MM.1S (cell line): ENCODE data around the gene ABCC1.

Source experiments
- DNase-seq: peaks from one replicate; pipeline ENCODE4 v3.0.0-alpha.2; 2015
- H2AFZ ChIP-seq: fragments of 300-600 bp; sonication (generic); 2 replicates; pipeline ENCODE4 v1.6.0; 2016; ENCODE audit warnings: antibody characterized with exemption, low read length
- H3F3A ChIP-seq: fragments of 300-600 bp; sonication (generic); 2 replicates; pipeline ENCODE4 v1.6.1; 2016; ENCODE audit warnings: mild to moderate bottlenecking, antibody characterized with exemption, low read length, moderate library complexity, mixed read lengths; ENCODE audit not compliant: insufficient read depth
- H3K27ac ChIP-seq: fragments of 300-600 bp; sonication (generic); 2 replicates; pipeline ENCODE4 v1.5.1; 2016; ENCODE audit warnings: mild to moderate bottlenecking, low read length
- H3K27me3 ChIP-seq: fragments of 300-600 bp; sonication (generic); replicated peaks from 2 replicates; pipeline ENCODE4 v1.6.0; 2016; ENCODE audit warnings: low read length; ENCODE audit not compliant: insufficient read depth
- H3K36me3 ChIP-seq: fragments of 300-600 bp; sonication (generic); replicated peaks from 2 replicates; pipeline ENCODE4 v1.6.1; 2016; ENCODE audit warnings: mild to moderate bottlenecking, low read length, mixed read lengths; ENCODE audit not compliant: insufficient read depth
- H3K4me1 ChIP-seq: fragments of 300-600 bp; sonication (generic); 2 replicates; pipeline ENCODE4 v1.6.1; 2016; ENCODE audit warnings: low read length, mixed read lengths
- H3K4me2 ChIP-seq: fragments of 300-600 bp; sonication (generic); 2 replicates; pipeline ENCODE4 v1.6.0; 2016; ENCODE audit warnings: low read depth, low read length
- H3K4me3 ChIP-seq: fragments of 300-600 bp; sonication (generic); 2 replicates; pipeline ENCODE4 v1.5.1; 2016; ENCODE audit warnings: low read length, mixed read lengths
- H3K79me2 ChIP-seq: fragments of 300-600 bp; sonication (generic); 2 replicates; pipeline ENCODE4 v1.6.1; 2016; ENCODE audit warnings: mixed run types, low read length, mixed read lengths
- H3K9ac ChIP-seq: fragments of 300-600 bp; sonication (generic); 2 replicates; pipeline ENCODE4 v1.6.1; 2016; ENCODE audit warnings: low read length, mixed read lengths
- H3K9me2 ChIP-seq: fragments of 300-600 bp; sonication (generic); replicated peaks from 2 replicates; pipeline ENCODE4 v1.6.1; 2016; ENCODE audit warnings: mild to moderate bottlenecking, low read length, mixed read lengths; ENCODE audit not compliant: insufficient read depth
- H3K9me3 ChIP-seq: fragments of 300-600 bp; sonication (generic); replicated peaks from 2 replicates; pipeline ENCODE4 v1.6.1; 2016; ENCODE audit warnings: mild to moderate bottlenecking, low read length, mixed read lengths; ENCODE audit not compliant: insufficient read depth
- H4K20me1 ChIP-seq: fragments of 300-600 bp; sonication (generic); 2 replicates; pipeline ENCODE4 v1.6.1; 2016; ENCODE audit warnings: mild to moderate bottlenecking, low read length, moderate library complexity, mixed read lengths; ENCODE audit not compliant: insufficient read depth
- EZH2 ChIP-seq: fragments of 300-600 bp; sonication (generic); optimal IDR thresholded peaks from 2 replicates; pipeline ENCODE3; 2017; ENCODE audit warnings: low read depth, mild to moderate bottlenecking, antibody characterized with exemption, low read length, mixed read lengths
- EZH2phosphoT487 ChIP-seq: fragments of 300-600 bp; sonication (generic); IDR thresholded peaks from 2 replicates; pipeline ENCODE4 v1.6.1; 2018; ENCODE audit warnings: antibody characterized with exemption, low read length
- TF ChIP-seq, protein P1 (sequence below): fragments of 300-600 bp; sonication (generic); IDR thresholded peaks from 2 replicates; pipeline ENCODE4 v1.5.1; 2016; ENCODE audit warnings: antibody characterized with exemption, low read length, mixed read lengths

The ABCC1 gene

DNA sequence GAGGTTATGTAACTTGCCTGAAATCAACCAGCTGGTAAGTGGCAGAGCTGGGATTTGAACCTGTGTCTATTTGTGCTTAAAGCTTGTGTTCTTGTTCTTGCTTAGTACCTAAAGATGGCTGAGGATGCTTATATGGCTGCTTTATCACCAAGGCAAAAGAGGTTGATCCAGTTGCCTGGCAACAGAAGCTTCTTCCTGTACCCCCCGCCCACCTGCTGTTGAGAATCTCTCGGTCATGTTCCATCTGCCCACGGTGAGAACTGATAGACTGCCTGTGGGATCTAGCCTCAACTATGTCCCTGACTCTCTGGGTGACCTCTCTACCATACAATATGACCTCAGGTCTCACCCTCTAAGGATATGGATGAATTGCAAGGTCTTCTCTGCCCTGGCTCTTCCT lies 213.2 kb downstream of the ABCC1 start:
- Histone ChIP-seq H3K4me1 (no peaks in the 10 kb centered on the region), H3K27me3 (no peaks in the 10 kb centered on the region), H3K9me2 (no peaks in the 10 kb centered on the region), H3K36me3 (no peaks in the 10 kb centered on the region), H3K9ac (no peak overlapping the region), H3K4me3 (no peak overlapping the region), H3F3A (no peaks in the 10 kb centered on the region), H4K20me1 (no peaks in the 10 kb centered on the region), H2AFZ (no peak overlapping the region), H3K27ac (no peak overlapping the region), H3K79me2 (no peaks in the 10 kb centered on the region), H3K9me3 (no peaks in the 10 kb centered on the region), H3K4me2 (no peak overlapping the region)
- DNase-seq = no peak
- TF ChIP-seq EZH2phosphoT487 (no peak), EZH2 (no peak)
- TF ChIP-seq, protein P1, sequence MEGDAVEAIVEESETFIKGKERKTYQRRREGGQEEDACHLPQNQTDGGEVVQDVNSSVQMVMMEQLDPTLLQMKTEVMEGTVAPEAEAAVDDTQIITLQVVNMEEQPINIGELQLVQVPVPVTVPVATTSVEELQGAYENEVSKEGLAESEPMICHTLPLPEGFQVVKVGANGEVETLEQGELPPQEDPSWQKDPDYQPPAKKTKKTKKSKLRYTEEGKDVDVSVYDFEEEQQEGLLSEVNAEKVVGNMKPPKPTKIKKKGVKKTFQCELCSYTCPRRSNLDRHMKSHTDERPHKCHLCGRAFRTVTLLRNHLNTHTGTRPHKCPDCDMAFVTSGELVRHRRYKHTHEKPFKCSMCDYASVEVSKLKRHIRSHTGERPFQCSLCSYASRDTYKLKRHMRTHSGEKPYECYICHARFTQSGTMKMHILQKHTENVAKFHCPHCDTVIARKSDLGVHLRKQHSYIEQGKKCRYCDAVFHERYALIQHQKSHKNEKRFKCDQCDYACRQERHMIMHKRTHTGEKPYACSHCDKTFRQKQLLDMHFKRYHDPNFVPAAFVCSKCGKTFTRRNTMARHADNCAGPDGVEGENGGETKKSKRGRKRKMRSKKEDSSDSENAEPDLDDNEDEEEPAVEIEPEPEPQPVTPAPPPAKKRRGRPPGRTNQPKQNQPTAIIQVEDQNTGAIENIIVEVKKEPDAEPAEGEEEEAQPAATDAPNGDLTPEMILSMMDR = no peak

DNA sequence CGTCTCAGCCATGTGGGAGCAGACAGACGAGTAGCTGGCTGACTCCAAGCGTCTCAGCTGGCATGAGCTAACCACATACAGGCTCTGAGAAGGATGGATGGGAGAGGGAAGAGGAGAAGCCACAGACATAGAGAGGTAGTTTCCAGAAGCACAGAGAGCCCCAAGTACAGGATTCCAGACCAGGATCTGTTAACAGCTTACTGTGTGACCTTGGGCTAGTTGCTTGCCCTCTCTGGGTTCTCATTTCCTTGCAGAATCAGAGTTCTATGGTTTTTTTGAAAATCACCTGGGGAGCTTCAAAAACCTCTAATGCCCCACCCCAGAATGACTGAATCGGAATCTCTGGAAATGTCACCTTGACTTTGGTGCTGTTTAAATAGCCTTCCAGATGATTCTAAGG lies 213.7 kb downstream of the ABCC1 start:
- no peak overlapping the region for H3K4me2 ChIP-seq
- H3K9me3 ChIP-seq = no peaks in the 10 kb centered on the region
- no peaks in the 10 kb centered on the region for H3K36me3 ChIP-seq

DNA sequence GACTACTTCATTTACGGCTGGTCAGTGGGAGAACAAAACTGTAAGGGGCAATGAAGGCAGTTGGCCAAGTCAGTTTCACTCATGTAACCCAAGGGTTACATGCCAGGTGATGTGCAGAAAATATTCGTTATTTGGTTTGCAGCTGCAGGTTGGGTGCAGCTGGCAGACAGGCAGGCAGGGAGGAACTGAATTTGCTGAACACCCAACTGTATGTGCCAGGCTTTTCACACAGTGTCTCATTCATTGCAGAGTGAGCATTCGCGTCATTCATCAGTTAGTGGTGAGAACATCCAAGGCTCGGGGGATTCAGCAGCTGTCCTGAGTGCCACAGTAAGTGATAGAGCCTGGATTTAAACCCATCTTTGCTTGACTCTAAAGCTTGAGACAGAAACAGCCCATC lies 214.2 kb downstream of the ABCC1 start:
- Histone ChIP-seq H3K27ac (no peak overlapping the region), H2AFZ (no peak overlapping the region), H3K27me3 (no peaks in the 10 kb centered on the region), H3K4me1 (no peaks in the 10 kb centered on the region), H3K9ac (no peak overlapping the region), H3K36me3 (no peaks in the 10 kb centered on the region), H3K4me2 (no peak overlapping the region), H3K9me2 (no peaks in the 10 kb centered on the region), H3K9me3 (no peaks in the 10 kb centered on the region), H3K4me3 (no peak overlapping the region), H4K20me1 (no peaks in the 10 kb centered on the region), H3K79me2 (no peaks in the 10 kb centered on the region), H3F3A (no peaks in the 10 kb centered on the region)
- DNase-seq = no peak
- TF ChIP-seq EZH2phosphoT487 = no peak
- no peak for TF ChIP-seq EZH2
- TF ChIP-seq, protein P1 = no peak

More for the DNA sequence above, 213.7 kb downstream of the ABCC1 start:
- Histone ChIP-seq H3K27ac (no peak overlapping the region), H3F3A (no peaks in the 10 kb centered on the region), H3K9ac (no peak overlapping the region), H4K20me1 (no peaks in the 10 kb centered on the region), H3K4me3 (no peak overlapping the region), H3K9me2 (no peaks in the 10 kb centered on the region), H3K4me1 (no peaks in the 10 kb centered on the region), H3K79me2 (no peaks in the 10 kb centered on the region), H3K27me3 (no peaks in the 10 kb centered on the region), H2AFZ (no peak overlapping the region)
- no peak for DNase-seq
- TF ChIP-seq EZH2 (no peak), EZH2phosphoT487 (no peak)
- TF ChIP-seq, protein P1 = no peak
